Activated CD8-positive, alpha-beta memory T cell treated with anti-CD3 and anti-CD28 coated beads for 36 hours (primary cell): ENCODE data around the gene CCL13. TPM values are rescaled to one million over a fixed set of nuclear protein-coding genes. Genes with fewer than 3 reads are reported as not detected.
"Not testable (repeated sequence)": the region's sequence is repeated elsewhere in the genome, so short reads cannot be mapped to it uniquely, and the experiment has no call there.

Experiments used
- CTCF ChIA-PET: fragments of 350-600 bp; sonication (Branson Sonifier 250); formaldehyde crosslinking; loops from one replicate; lab custom pipeline; 2021; ENCODE audit warnings: antibody characterized with exemption; lab: Charles Lee
- POLR2A ChIA-PET: fragments of 350-600 bp; sonication (Branson Sonifier 250); formaldehyde crosslinking; loops from one replicate; lab custom pipeline; 2021; ENCODE audit warnings: antibody characterized with exemption; lab: Charles Lee
- total RNA-seq, 2 experiments: library from RNA; stranded (reverse); gene quantifications; one replicate each; pipeline ENCODE4 v1.2.3, GENCODE V29; 2021

Gene CCL13
- total RNA-seq, result not detected

GRCh38 chr17:34356194-34356593 is at the start of gene CCL13:
CCL13 (plus strand) TSS chr17:34356480; CDS start chr17:34356527, 47 bp downstream.
- POLR2A ChIA-PET, result no interaction called here
- CTCF ChIA-PET, result no interaction called here

DNA sequence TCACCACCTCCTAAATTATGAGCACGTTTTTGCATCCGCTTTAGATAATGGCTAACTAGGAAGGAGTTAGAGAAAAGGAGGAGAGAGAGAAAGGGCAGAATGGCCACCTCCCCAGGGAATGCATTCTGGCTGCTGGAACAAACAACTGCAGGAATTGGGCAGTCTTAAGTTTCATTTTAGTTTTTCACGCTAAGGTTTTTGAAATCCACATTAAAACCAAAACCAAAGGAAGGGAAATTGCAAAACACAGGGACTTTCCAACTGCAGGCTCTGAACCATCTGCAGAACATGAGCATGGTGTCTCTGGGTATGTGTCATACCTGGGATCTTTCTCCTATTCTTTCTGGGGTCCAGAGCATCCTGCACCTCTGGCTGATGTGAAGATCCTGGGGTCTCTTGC is 49.2 kb upstream of the CCL13 start:
- CTCF ChIA-PET, result no interaction called here
- POLR2A ChIA-PET, result no interaction called here

GRCh38 chr17:34308371-34308770 is 47.9 kb upstream of the CCL13 start:
- CTCF ChIA-PET, result no interaction called here
- POLR2A ChIA-PET, result no interaction called here

DNA sequence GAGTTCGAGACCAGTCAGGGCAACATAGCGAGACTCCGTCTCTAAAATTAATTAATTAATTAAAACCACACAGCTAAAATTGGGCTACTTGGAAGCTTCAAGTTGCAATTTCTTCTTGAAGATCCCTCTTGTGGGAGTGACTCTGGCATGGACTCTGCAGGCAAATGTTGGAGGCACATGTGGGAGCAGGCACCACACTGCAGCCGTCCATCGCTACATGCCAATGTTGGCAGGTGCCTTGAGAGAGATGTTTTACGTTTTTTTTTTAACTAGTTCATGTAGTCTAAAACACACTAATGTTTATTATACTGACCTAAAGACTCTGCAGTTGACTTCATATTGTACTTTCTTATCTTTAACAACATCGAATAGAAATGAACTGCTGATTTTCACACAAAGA is 45.0 kb upstream of the CCL13 start:
- CTCF ChIA-PET, result no interaction called here
- POLR2A ChIA-PET, result no interaction called here

DNA sequence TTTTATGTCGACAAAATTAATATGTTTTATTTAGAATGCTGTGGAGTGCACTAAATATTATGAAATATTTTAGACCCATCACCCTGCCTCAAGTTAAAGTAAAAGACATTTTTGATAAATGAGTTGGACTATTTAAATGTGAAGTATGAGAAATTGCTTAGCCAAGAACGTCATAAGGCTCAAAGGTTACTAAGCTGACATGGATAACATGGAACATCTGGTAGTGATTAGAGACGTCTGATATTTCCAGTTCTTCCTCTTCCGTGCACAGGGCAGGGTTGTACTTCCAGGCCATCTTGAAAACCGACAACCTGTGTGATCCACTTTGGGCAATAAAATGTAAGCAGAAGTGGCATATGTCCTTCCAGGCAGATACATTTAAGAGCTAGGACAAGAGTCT is 44.2 kb upstream of the CCL13 start:
- CTCF ChIA-PET, result no interaction called here

DNA sequence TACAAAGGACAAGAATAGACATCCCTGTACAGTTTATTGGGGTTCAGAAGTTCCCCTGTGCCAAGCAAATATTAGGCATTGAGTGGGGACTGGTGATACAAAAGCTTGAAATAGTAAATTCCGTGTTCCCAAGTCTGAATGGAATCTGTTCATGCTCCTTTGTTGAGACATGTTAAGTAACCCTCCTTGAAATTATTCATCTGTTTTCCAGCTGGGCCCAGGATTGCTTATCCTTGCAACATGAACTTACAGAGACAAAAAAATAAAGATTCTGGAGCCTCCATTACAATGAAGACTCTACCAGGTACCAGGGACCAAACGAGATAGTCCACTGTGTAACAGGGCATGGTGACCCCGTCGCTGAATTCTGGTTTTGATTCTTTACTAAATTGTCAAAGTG is 43.1 kb upstream of the CCL13 start:
- CTCF ChIA-PET, result no interaction called here
- POLR2A ChIA-PET, result no interaction called here

More for the DNA sequence above, 44.2 kb upstream of the CCL13 start:
- POLR2A ChIA-PET, result no interaction called here

DNA sequence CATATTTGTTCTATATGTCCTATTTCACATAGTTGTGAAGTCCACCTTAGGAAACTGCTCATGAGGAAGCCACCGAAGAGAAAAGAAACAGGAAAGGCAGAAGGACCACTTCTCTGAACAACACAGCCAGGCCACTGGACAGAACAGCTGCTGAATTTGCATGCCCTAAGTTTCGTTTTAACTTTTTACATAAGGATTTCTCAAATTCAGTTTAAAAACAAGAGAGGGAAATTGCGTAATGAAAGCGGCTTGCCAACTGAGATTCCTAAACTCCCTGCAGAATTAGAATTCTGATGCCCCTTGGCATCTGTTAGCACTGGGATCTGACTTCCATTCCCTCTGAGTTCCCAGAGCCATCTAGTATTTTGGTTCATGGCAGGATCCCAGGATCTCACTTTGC is 42.0 kb upstream of the CCL13 start:
- POLR2A ChIA-PET, result no interaction called here
- CTCF ChIA-PET, result no interaction called here

- CTCF ChIA-PET, result no interaction called here
- POLR2A ChIA-PET, result no interaction called here
These were observed 37.8 kb upstream of the CCL13 start for GRCh38 chr17:34318474-34318873.

GRCh38 chr17:34319039-34319483 is 37.2 kb upstream of the CCL13 start, which contains the start of gene CCL8:
CCL8 (plus strand) TSS chr17:34319435; CDS start chr17:34319502, 67 bp downstream.
- CTCF ChIA-PET, result no interaction called here
- POLR2A ChIA-PET, result no interaction called here

- ChIA-PET CTCF (interaction anchor here (0.8 kb wide), 1 partner anchor 122 kb away, joined by 3 read pairs; no protein-coding TSS in a partner anchor), POLR2A (no interaction called here)
These were observed 34.3 kb upstream of the CCL13 start for GRCh38 chr17:34321964-34322363.

DNA sequence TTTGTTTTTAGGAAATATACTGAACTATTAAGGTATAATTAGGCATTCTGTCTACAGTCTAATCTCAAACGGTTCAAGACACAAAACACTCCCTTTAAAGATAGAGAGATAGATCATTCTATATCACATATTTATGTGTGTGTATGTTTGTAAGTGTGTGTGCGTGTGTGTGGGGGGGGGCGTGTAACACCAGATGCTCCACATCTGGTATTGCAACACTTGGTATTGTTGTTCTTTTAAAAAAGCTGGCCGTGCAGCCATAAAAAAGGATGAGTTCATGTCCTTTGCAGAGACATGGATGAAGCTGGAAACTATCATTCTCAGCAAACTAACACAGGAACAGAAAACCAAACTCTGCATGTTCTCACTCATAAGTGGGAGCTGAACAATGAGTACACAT is 28.7 kb upstream of the CCL13 start:
- POLR2A ChIA-PET, result not testable (repeated sequence)
- CTCF ChIA-PET, result interaction anchor here (0.9 kb wide), 1 partner anchor 34 kb away, joined by 3 read pairs; no protein-coding TSS in a partner anchor

DNA sequence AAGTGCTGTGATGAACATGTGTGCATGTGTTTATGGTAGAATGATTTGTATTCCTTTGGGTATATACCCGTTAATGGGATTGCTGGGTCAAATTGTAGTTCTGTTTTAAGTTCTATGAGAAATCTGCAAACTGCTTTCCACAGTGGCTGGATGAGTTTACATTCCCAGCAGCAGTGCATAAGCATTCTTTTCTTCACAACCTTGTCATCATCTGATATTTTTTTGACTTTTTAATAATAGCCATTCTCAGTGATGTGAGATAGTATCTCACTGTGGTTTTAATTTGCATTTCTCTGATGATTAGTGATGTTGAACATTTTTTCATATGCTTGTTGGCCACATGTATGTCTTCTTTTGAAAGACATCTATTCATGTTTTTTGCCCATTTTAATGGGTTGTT is 18.6 kb upstream of the CCL13 start:
- ChIA-PET CTCF (no interaction called here), POLR2A (no interaction called here)

DNA sequence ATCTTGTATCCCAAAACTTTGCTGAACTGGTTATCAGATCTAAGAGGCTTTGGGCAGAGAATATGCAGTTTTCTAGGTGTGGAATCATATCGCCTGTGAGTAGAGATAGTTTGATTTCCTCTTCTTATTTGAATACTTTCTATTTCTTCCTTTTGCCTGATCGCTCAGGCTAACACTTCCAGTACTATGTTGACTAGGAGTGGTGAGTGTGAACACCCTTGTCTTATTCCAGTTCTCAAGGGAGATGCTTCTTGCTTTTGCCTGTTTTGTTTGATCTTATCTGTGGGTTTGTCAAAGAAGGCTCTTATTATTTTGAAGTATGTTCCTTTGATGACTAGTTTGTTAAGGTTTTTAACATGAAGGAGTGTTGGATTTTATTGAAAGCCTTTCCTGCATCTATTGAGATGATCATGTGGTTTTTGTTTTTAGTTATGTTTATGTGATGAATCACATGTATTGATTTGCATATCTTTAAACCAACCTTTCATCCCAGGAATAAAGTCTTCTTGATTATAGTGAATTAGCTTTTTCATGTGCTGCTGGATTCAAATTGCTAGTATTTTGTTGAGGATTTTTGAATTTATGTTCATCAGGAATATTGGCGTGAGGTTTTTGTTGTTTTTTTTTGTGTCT is 17.0 kb upstream of the CCL13 start:
- CTCF ChIA-PET, result no interaction called here
- POLR2A ChIA-PET, result no interaction called here

DNA sequence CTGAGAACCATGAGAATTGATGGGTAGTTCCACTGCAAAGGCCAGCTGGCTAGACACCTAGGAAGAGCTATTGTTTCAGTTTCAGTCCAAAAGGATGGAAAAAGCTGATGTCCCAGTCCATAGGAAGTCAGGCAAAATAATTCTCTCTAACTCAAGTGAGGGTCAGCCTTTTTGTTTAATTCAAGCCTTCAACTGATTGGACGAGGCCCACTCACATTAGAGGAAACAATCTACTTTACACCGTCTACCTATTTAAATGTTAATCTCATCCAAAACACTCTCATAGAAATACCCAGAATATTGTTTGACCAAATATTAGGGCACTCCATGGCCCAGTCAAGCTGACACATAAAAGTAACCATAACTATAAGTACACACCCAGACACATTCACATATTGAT is 14.4 kb upstream of the CCL13 start:
- ChIA-PET CTCF (no interaction called here), POLR2A (no interaction called here)

DNA sequence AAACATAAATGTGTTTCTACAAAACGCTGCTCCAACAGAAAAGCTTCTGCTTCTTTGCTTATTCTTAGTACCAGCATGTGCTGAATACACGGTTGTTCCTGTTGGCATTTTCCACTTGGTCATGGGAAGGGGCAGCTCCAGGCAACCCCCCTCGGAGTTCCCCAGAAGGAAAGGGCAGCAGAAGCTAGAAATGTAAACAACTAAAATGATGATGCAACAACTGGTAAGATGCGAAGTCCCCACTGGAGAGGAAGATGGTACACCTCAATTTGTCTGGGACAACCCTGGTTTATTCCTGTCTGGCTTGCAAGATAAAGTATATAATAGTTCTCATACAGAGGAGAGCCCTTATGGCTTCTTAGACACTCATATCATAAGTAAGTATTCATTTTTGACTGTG is 9.2 kb upstream of the CCL13 start:
- ChIA-PET POLR2A (no interaction called here), CTCF (interaction anchor here (1.4 kb wide), 1 partner anchor 14 kb away, joined by 3 read pairs; no protein-coding TSS in a partner anchor)

- ChIA-PET CTCF (interaction anchor here (1.5 kb wide), 1 partner anchor 12 kb away, joined by 5 read pairs; no protein-coding TSS in a partner anchor), POLR2A (no interaction called here)
These were observed 6.5 kb upstream of the CCL13 start for GRCh38 chr17:34349751-34350150.

- POLR2A ChIA-PET, result no interaction called here
- CTCF ChIA-PET, result interaction anchor here (1.5 kb wide), 1 partner anchor 10 kb away, joined by 5 read pairs; no protein-coding TSS in a partner anchor
These were observed 5.2 kb upstream of the CCL13 start for GRCh38 chr17:34351096-34351495.

DNA sequence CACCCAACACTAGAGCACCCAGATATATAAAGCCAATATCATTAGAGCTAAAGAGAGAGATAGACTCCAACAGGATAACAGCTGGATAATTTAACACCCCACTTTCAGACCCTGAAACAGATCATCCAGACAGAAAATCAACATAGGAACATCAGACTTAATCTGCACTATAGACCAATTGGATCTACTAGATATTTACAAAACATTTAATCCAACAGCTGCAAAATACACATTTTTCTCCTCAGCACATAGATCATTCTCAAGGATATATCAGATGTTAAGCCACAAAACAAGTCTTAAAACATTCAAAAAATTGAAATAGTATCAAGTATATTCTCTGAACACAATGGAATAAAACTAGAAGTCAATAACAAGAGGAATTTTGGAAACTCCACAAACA is 4.1 kb upstream of the CCL13 start:
- ChIA-PET POLR2A (no interaction called here), CTCF (no interaction called here)

DNA sequence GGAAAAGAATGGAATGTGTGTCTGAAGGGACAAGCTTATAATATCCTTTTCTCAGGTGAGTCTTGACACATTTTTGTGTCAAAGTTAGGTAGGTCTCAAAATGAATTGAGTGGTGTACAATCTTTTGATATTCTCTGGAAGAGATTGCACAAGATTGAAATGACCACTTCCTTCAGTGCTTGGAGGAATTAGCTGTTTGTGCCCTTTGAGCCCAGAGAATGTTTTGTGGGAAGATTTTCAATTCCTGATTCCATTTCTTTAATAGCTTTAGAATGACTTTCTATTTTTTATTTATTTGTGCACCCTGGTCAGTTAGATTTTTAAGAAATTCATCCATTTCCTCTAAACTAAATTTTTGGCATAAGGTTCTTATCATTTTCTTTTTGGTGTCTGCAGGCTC is 1.6 kb upstream of the CCL13 start:
- POLR2A ChIA-PET, result no interaction called here
- CTCF ChIA-PET, result interaction anchor here (1.9 kb wide), 1 partner anchor 154 kb away, joined by 7 read pairs; no protein-coding TSS in a partner anchor

DNA sequence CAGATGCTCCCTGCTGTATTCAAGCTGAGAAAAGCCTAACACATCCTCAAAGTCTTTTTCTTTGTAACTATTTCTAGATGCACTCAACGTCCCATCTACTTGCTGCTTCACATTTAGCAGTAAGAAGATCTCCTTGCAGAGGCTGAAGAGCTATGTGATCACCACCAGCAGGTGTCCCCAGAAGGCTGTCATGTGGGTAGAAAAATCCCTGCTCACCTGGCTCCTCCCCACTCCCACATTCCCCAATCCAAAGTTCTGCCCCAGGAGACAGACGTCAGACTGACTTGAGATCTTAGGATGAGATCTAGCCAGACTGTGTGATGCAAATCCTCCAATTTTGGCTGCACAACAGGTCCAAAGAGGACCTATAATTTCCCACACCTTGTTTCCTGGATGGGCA is 1.1 kb downstream of the CCL13 start:
- POLR2A ChIA-PET, result no interaction called here
- CTCF ChIA-PET, result no interaction called here

- ChIA-PET POLR2A (no interaction called here), CTCF (interaction anchor here (1.4 to 5.5 kb wide), 2 partner anchors 156 to 187 kb away, joined by 3 to 106 read pairs; no protein-coding TSS in a partner anchor)
These were observed 2.4 kb downstream of the CCL13 start for GRCh38 chr17:34358631-34359030.
